ENCODE results near the gene SLC10A4.

- no peak for TF ChIP-seq POLR2A (IDR thresholded peaks at IDR 0.05)
- TF ChIP-seq, protein P1, sequence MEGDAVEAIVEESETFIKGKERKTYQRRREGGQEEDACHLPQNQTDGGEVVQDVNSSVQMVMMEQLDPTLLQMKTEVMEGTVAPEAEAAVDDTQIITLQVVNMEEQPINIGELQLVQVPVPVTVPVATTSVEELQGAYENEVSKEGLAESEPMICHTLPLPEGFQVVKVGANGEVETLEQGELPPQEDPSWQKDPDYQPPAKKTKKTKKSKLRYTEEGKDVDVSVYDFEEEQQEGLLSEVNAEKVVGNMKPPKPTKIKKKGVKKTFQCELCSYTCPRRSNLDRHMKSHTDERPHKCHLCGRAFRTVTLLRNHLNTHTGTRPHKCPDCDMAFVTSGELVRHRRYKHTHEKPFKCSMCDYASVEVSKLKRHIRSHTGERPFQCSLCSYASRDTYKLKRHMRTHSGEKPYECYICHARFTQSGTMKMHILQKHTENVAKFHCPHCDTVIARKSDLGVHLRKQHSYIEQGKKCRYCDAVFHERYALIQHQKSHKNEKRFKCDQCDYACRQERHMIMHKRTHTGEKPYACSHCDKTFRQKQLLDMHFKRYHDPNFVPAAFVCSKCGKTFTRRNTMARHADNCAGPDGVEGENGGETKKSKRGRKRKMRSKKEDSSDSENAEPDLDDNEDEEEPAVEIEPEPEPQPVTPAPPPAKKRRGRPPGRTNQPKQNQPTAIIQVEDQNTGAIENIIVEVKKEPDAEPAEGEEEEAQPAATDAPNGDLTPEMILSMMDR (IDR thresholded peaks at IDR 0.05): no peak
These were observed 15.3 kb upstream of the SLC10A4 start for GRCh38 chr4:48467891-48468290.

Measured in vagina (tissue), 2 donors.